VCaP (cell line): ENCODE data around the gene SELENOS.

Experiments
- H3K27ac ChIP-seq: fragments of 450-650 bp; 2 replicates; pipeline ENCODE4 v1.5.1; 2017
- CTCF ChIP-seq: fragments of 450-650 bp; conservative IDR thresholded peaks from 2 replicates; pipeline ENCODE4 v1.5.1; 2017; ENCODE audit warnings: mild to moderate bottlenecking, moderate library complexity

The SELENOS gene

GRCh38 chr15:101237251-101237650 lies 40.0 kb downstream of the SELENOS start:
- H3K27ac ChIP-seq, result no peak overlapping the region
- TF ChIP-seq CTCF, result no peak

- TF ChIP-seq CTCF, result no peak
- H3K27ac ChIP-seq, result no peak overlapping the region
Observed at GRCh38 chr15:101233651-101234280, 43.5 kb downstream of the SELENOS start.

GRCh38 chr15:101232677-101233076 lies 44.6 kb downstream of the SELENOS start:
- H3K27ac ChIP-seq, result no peak overlapping the region
- TF ChIP-seq CTCF, result no peak

- no peak overlapping the region for H3K27ac ChIP-seq
- no peak for TF ChIP-seq CTCF
Observed at GRCh38 chr15:101228313-101228712, 49.0 kb downstream of the SELENOS start.

- no peak for TF ChIP-seq CTCF
- H3K27ac ChIP-seq, result no peak overlapping the region
Observed at GRCh38 chr15:101225658-101226057, 51.6 kb downstream of the SELENOS start.
